BLaER1 treated with 17β-estradiol and CSF1 and Interleukin-3, amounts not matched to agents 10 nM and 100 nM (cell line): ENCODE results near the gene DDX20.

Experiments
- H3K27ac ChIP-seq, 11 experiments: shearing (Covaris generic); formaldehyde crosslinking; 2 replicates each; pipeline ENCODE4 v1.8.1; 2022
- H3K27me3 ChIP-seq, 11 experiments: shearing (Covaris generic); formaldehyde crosslinking; 2 replicates each; pipeline ENCODE4 v1.8.1; 2022
- H3K36me3 ChIP-seq, 11 experiments: shearing (Covaris generic); formaldehyde crosslinking; 2 replicates each; pipeline ENCODE4 v1.8.1; 2022
- H3K4me1 ChIP-seq, 10 experiments: shearing (Covaris generic); formaldehyde crosslinking; 2 replicates each; pipeline ENCODE4 v1.8.1; 2022
- H3K4me2 ChIP-seq, 11 experiments: shearing (Covaris generic); formaldehyde crosslinking; 2 replicates each; pipeline ENCODE4 v1.8.1; 2022
- H3K4me3 ChIP-seq, 10 experiments: shearing (Covaris generic); formaldehyde crosslinking; 2 replicates each; pipeline ENCODE4 v1.8.1; 2022
- H3K9ac ChIP-seq, 11 experiments: shearing (Covaris generic); formaldehyde crosslinking; 2 replicates each; pipeline ENCODE4 v1.8.1; 2022
- H3K9me3 ChIP-seq, 11 experiments: shearing (Covaris generic); formaldehyde crosslinking; replicated peaks in 1 of 11; 2 replicates each; pipeline ENCODE4 v1.8.1; 2022
- H4K20me1 ChIP-seq, 11 experiments: shearing (Covaris generic); formaldehyde crosslinking; 2 replicates each; pipeline ENCODE4 v1.8.1; 2022
- Cebpa-rat ChIP-seq, 11 experiments: shearing (Covaris generic); IDR thresholded peaks; 2 replicates each; pipeline ENCODE4 v1.8.1; 2022

The DDX20 gene

GRCh38 chr1:111768625-111769024 is 12.9 kb downstream of the DDX20 start:
- Histone ChIP-seq H3K27me3 (no peaks in the 10 kb centered on the region), H3K4me3 (no peak overlapping the region), H3K36me3 (peaks cover 51 to 76% (median 64%) of the 10 kb centered on the region in 11 experiments), H3K9ac (0 out of 22 replicates have a peak overlapping the region, but pooled peaks of 1 of the 11 experiments have one; percentile 4), H4K20me1 (peaks cover 0 to 70% (median 41%) of the 10 kb centered on the region in 11 experiments; a peak in 19 of 22 replicates), H3K4me1 (no peaks in the 10 kb centered on the region), H3K4me2 (no peak overlapping the region), H3K9me3 (no peaks in the 10 kb centered on the region), H3K27ac (no peak overlapping the region)
- no peak for TF ChIP-seq Cebpa-rat (IDR thresholded peaks at IDR 0.05)

- H3K27ac ChIP-seq, result peak overlapping the region in 1 of 11 experiments; percentile 26; a peak in 1 of 22 replicates
- H3K4me1 ChIP-seq, result no peaks in the 10 kb centered on the region
- H3K9me3 ChIP-seq, result no peaks in the 10 kb centered on the region
- H3K27me3 ChIP-seq, result no peaks in the 10 kb centered on the region
- H3K9ac ChIP-seq, result 0 out of 22 replicates have a peak overlapping the region, but pooled peaks of 2 of the 11 experiments have one; percentile 8 to 9
- peaks cover 0 to 65% (median 40%) of the 10 kb centered on the region in 11 experiments; a peak in 19 of 22 replicates for H4K20me1 ChIP-seq
- TF ChIP-seq Cebpa-rat (IDR thresholded peaks at IDR 0.05), result 0 out of 22 replicates have a peak, but pooled peaks of 1 of the 11 experiments have one; percentile 35
- no peak overlapping the region for H3K4me2 ChIP-seq
- no peak overlapping the region for H3K4me3 ChIP-seq
- H3K36me3 ChIP-seq, result peaks cover 41 to 66% (median 54%) of the 10 kb centered on the region in 11 experiments
Observed at GRCh38 chr1:111769517-111770146, 13.9 kb downstream of the DDX20 start.

GRCh38 chr1:111770916-111771315 is 15.2 kb downstream of the DDX20 start:
- Histone ChIP-seq H3K27ac (no peak overlapping the region), H3K4me3 (no peak overlapping the region), H4K20me1 (peaks cover 0 to 53% (median 37%) of the 10 kb centered on the region in 11 experiments; a peak in 19 of 22 replicates), H3K36me3 (peaks cover 28 to 53% (median 41%) of the 10 kb centered on the region in 11 experiments), H3K9me3 (no peaks in the 10 kb centered on the region), H3K27me3 (no peaks in the 10 kb centered on the region), H3K9ac (no peak overlapping the region), H3K4me1 (no peaks in the 10 kb centered on the region), H3K4me2 (no peak overlapping the region)
- TF ChIP-seq Cebpa-rat (IDR thresholded peaks at IDR 0.05), result no peak

- Histone ChIP-seq H3K27ac (no peak overlapping the region), H3K9me3 (no peaks in the 10 kb centered on the region), H3K27me3 (no peaks in the 10 kb centered on the region), H3K36me3 (peaks cover 0 to 5% (median 0%) of the 10 kb centered on the region in 11 experiments; a peak in 6 of 22 replicates), H3K4me1 (no peaks in the 10 kb centered on the region), H3K4me2 (no peak overlapping the region), H3K4me3 (no peak overlapping the region), H3K9ac (no peak overlapping the region), H4K20me1 (peaks cover 0 to 4% (median 0%) of the 10 kb centered on the region in 11 experiments; a peak in 2 of 22 replicates)
- no peak for TF ChIP-seq Cebpa-rat (IDR thresholded peaks at IDR 0.05)
Observed at GRCh38 chr1:111775966-111776365, 20.3 kb downstream of the DDX20 start.

GRCh38 chr1:111776391-111776790 is 20.7 kb downstream of the DDX20 start:
- Histone ChIP-seq H3K4me1 (no peaks in the 10 kb centered on the region), H3K27me3 (no peaks in the 10 kb centered on the region), H3K9me3 (no peaks in the 10 kb centered on the region)

GRCh38 chr1:111776861-111777260 is 21.2 kb downstream of the DDX20 start:
- no peaks in the 10 kb centered on the region for H3K27me3 ChIP-seq
- no peak overlapping the region for H3K27ac ChIP-seq
- H3K36me3 ChIP-seq, result no peaks in the 10 kb centered on the region; a peak in 1 of 22 replicates
- no peak overlapping the region for H3K4me2 ChIP-seq
- no peak for TF ChIP-seq Cebpa-rat (IDR thresholded peaks at IDR 0.05)
- H3K4me3 ChIP-seq, result no peak overlapping the region
- no peak overlapping the region for H3K9ac ChIP-seq
- peaks cover 0 to 1% (median 0%) of the 10 kb centered on the region in 11 experiments; a peak in 1 of 22 replicates for H4K20me1 ChIP-seq
- H3K9me3 ChIP-seq, result no peaks in the 10 kb centered on the region
- no peaks in the 10 kb centered on the region for H3K4me1 ChIP-seq

More at GRCh38 chr1:111776391-111776790, 20.7 kb downstream of the DDX20 start:
- Histone ChIP-seq H3K4me3 (no peak overlapping the region), H3K9ac (no peak overlapping the region), H4K20me1 (peaks cover 0 to 4% (median 0%) of the 10 kb centered on the region in 11 experiments; a peak in 1 of 22 replicates), H3K4me2 (no peak overlapping the region), H3K36me3 (peaks cover 0 to under 1% (median 0%) of the 10 kb centered on the region in 11 experiments; a peak in 1 of 22 replicates), H3K27ac (no peak overlapping the region)
- TF ChIP-seq Cebpa-rat (IDR thresholded peaks at IDR 0.05), result no peak

GRCh38 chr1:111777301-111777700 is 21.6 kb downstream of the DDX20 start:
- no peak overlapping the region for H3K9ac ChIP-seq
- TF ChIP-seq Cebpa-rat (IDR thresholded peaks at IDR 0.05), result no peak
- no peaks in the 10 kb centered on the region for H3K4me1 ChIP-seq
- H4K20me1 ChIP-seq, result no peaks in the 10 kb centered on the region; a peak in 1 of 22 replicates
- no peaks in the 10 kb centered on the region for H3K27me3 ChIP-seq
- H3K4me3 ChIP-seq, result no peak overlapping the region
- no peaks in the 10 kb centered on the region; a peak in 1 of 22 replicates for H3K36me3 ChIP-seq
- H3K27ac ChIP-seq, result no peak overlapping the region
- no peak overlapping the region for H3K4me2 ChIP-seq
- H3K9me3 ChIP-seq, result no peaks in the 10 kb centered on the region

GRCh38 chr1:111778066-111778465 is 22.4 kb downstream of the DDX20 start:
- Histone ChIP-seq H3K9ac (no peak overlapping the region), H4K20me1 (no peaks in the 10 kb centered on the region; a peak in 1 of 22 replicates), H3K4me3 (no peak overlapping the region), H3K36me3 (no peaks in the 10 kb centered on the region), H3K9me3 (no peaks in the 10 kb centered on the region), H3K4me2 (no peak overlapping the region), H3K27ac (no peak overlapping the region), H3K27me3 (no peaks in the 10 kb centered on the region), H3K4me1 (no peaks in the 10 kb centered on the region)
- no peak for TF ChIP-seq Cebpa-rat (IDR thresholded peaks at IDR 0.05)

- Histone ChIP-seq H3K4me1 (no peaks in the 10 kb centered on the region), H3K27me3 (no peaks in the 10 kb centered on the region), H3K4me2 (no peak overlapping the region), H3K36me3 (no peaks in the 10 kb centered on the region), H3K4me3 (no peak overlapping the region), H3K9me3 (no peaks in the 10 kb centered on the region), H3K27ac (no peak overlapping the region), H3K9ac (no peak overlapping the region), H4K20me1 (no peaks in the 10 kb centered on the region; a peak in 1 of 22 replicates)
- TF ChIP-seq Cebpa-rat (IDR thresholded peaks at IDR 0.05), result no peak
Observed at GRCh38 chr1:111778541-111779051, 22.9 kb downstream of the DDX20 start.
